ENCODE measurements around the gene PAQR5. TPM values are rescaled to one million over a fixed set of nuclear protein-coding genes. Genes with fewer than 3 reads are reported as not detected.
"Not testable (repeated sequence)": the region's sequence is repeated elsewhere in the genome, so short reads cannot be mapped to it uniquely, and the experiment has no call there.

PAQR5 gene
- total RNA-seq, 2 donors from 2014 or later = 43.6 to 55.6 TPM

DNA sequence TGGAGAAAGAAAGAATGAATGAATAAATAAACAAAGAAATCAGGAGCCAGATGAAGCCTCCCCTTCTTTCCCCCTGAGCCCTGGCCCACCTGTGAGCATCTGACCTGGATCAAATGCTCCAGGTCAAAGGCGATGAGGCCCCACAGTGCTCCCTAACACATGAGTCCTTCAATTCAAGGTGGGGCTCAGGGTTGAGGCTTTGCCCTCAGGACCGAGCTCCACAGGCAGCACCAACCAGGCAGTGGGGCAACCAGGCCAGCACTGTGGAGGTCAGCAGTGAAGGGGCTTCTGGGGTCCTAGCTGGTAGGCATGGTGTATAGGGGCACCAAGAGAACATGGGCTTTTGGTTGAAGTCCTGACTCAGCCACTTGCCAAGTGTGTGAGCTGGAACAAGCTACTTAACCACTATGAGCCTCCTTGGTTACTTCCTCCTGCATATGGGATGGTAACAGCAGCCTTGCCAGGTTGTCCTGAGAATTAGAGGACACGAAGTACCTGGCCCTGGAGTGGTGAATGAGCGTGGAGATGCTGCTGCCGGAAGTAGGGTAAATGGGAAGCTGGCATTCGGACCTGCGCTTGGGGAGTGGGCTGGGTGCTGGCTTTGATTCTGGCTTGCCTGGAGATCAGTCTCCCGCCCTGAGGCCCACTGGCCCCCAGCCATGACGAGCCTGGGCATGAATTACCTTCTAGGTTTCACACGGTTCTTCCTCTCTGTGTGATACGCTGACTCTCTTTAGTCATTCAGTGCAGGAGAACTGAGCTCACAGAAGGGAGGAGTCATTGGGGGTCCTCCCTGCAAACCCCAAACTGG is 10.0 kb upstream of the PAQR5 start:
- no peaks in the 10 kb centered on the region for H3K9me3 ChIP-seq (ENCODE audit: control insufficient read depth, low read length)
- H3K36me3 ChIP-seq (ENCODE audit: control insufficient read depth, insufficient read depth, low read length) = no peaks in the 10 kb centered on the region
- peaks cover 32% of the 10 kb centered on the region for H3K4me1 Mint-ChIP-seq
- H3K27me3 Mint-ChIP-seq (ENCODE audit: insufficient read depth) = no peaks in the 10 kb centered on the region
- TF ChIP-seq, protein P1, sequence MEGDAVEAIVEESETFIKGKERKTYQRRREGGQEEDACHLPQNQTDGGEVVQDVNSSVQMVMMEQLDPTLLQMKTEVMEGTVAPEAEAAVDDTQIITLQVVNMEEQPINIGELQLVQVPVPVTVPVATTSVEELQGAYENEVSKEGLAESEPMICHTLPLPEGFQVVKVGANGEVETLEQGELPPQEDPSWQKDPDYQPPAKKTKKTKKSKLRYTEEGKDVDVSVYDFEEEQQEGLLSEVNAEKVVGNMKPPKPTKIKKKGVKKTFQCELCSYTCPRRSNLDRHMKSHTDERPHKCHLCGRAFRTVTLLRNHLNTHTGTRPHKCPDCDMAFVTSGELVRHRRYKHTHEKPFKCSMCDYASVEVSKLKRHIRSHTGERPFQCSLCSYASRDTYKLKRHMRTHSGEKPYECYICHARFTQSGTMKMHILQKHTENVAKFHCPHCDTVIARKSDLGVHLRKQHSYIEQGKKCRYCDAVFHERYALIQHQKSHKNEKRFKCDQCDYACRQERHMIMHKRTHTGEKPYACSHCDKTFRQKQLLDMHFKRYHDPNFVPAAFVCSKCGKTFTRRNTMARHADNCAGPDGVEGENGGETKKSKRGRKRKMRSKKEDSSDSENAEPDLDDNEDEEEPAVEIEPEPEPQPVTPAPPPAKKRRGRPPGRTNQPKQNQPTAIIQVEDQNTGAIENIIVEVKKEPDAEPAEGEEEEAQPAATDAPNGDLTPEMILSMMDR (conservative IDR thresholded peaks at IDR 0.05) = no peak
- DNase-seq = peak; percentile 43
- WGBS, 2 experiments (ENCODE audit: insufficient coverage in 1 of 2, insufficient read length in 1 of 2) = 70 to 92% methylated on average over 2 to 11 of the region's 11 CpGs
- no peaks in the 10 kb centered on the region for H3K27me3 ChIP-seq (ENCODE audit: control insufficient read depth, insufficient read depth, low read length, poor library complexity, severe bottlenecking)
- peaks cover 2% of the 10 kb centered on the region for H3K36me3 Mint-ChIP-seq (ENCODE audit: low read depth)
- H3K4me3 Mint-ChIP-seq = no peak overlapping the region
- H3K9me3 Mint-ChIP-seq = no peaks in the 10 kb centered on the region
- H3K27ac ChIP-seq (ENCODE audit: low read depth, low read length) = no peak overlapping the region
- no peak overlapping the region for H3K4me3 ChIP-seq (ENCODE audit: low read length)
- no peak overlapping the region for H3K9ac ChIP-seq (ENCODE audit: extremely low read depth, low read length, poor library complexity, severe bottlenecking)
- no peak overlapping the region for H3K27ac Mint-ChIP-seq
- peaks cover 14% of the 10 kb centered on the region for H3K4me1 ChIP-seq (ENCODE audit: control insufficient read depth, insufficient read depth, low read length)

GRCh38 chr15:69289342-69290146 is 9.2 kb upstream of the PAQR5 start:
- no peaks in the 10 kb centered on the region for H3K36me3 ChIP-seq (ENCODE audit: control insufficient read depth, insufficient read depth, low read length)
- TF ChIP-seq, protein P1 (conservative IDR thresholded peaks at IDR 0.05) = no peak
- H3K27me3 ChIP-seq (ENCODE audit: control insufficient read depth, insufficient read depth, low read length, poor library complexity, severe bottlenecking) = no peaks in the 10 kb centered on the region
- peaks cover 14% of the 10 kb centered on the region for H3K4me1 ChIP-seq (ENCODE audit: control insufficient read depth, insufficient read depth, low read length)
- Mint-ChIP-seq H3K36me3 (ENCODE audit: low read depth) (peaks cover 2% of the 10 kb centered on the region), H3K4me3 (no peak overlapping the region), H3K9me3 (no peaks in the 10 kb centered on the region), H3K27me3 (ENCODE audit: insufficient read depth) (no peaks in the 10 kb centered on the region), H3K4me1 (peaks cover 32% of the 10 kb centered on the region), H3K27ac (peak overlapping the region; percentile 14)
- no peak overlapping the region for H3K9ac ChIP-seq (ENCODE audit: extremely low read depth, low read length, poor library complexity, severe bottlenecking)
- H3K27ac ChIP-seq (ENCODE audit: low read depth, low read length) = no peak overlapping the region
- peak; percentile 74 for DNase-seq
- no peaks in the 10 kb centered on the region for H3K9me3 ChIP-seq (ENCODE audit: control insufficient read depth, low read length)
- H3K4me3 ChIP-seq (ENCODE audit: low read length) = no peak overlapping the region
- 51 to 71% methylated on average over 5 to 8 of the region's 8 CpGs for WGBS, 2 experiments (ENCODE audit: insufficient coverage in 1 of 2, insufficient read length in 1 of 2)

DNA sequence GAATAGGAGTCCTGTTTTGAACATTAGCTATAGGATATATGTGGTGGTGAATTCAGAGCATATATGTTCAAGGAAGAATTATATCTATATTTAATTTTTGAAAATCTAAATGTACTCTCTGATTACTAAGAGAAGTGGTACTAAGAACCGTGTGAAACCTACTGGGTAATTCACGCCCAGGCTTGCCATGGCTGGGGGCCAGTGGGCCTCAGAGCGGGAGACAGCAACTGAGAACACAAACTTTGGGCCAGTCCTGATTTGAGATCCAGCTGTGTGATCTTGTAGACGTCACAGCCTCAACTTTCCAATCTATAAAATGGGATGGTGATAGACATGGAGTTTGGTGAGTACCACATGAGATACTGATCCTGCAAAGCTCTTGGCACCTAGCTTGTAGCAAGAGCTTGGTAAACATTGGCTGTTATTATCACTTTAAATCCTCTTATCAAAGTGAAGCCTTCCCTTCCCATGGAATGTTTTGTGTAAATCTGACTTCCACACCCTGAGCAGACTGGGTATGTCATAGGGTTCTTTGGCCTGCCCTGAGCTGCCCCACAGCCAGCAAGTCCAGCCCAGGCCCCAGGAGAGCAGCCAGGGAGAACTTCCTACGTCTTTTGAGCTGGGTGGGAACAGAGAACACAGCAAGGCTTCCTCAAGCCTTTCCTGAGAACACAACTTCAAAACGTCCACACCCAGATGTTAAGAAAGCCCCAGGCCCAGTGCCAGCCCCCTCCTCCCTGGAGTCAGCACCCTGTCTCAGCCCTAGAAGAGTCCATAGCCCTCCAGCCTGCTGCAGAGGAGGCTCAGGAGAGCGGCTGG is 8.2 kb upstream of the PAQR5 start:
- Histone ChIP-seq H3K4me3 (ENCODE audit: low read length) (no peak overlapping the region), H3K9me3 (ENCODE audit: control insufficient read depth, low read length) (no peaks in the 10 kb centered on the region), H3K27ac (ENCODE audit: low read depth, low read length) (no peak overlapping the region), H3K9ac (ENCODE audit: extremely low read depth, low read length, poor library complexity, severe bottlenecking) (peak overlapping the region; percentile 54), H3K36me3 (ENCODE audit: control insufficient read depth, insufficient read depth, low read length) (no peaks in the 10 kb centered on the region), H3K4me1 (ENCODE audit: control insufficient read depth, insufficient read depth, low read length) (peaks cover 14% of the 10 kb centered on the region), H3K27me3 (ENCODE audit: control insufficient read depth, insufficient read depth, low read length, poor library complexity, severe bottlenecking) (no peaks in the 10 kb centered on the region)
- Mint-ChIP-seq H3K36me3 (ENCODE audit: low read depth) (peaks cover 2% of the 10 kb centered on the region), H3K4me1 (peaks cover 32% of the 10 kb centered on the region), H3K27ac (peak overlapping the region; percentile 93), H3K4me3 (no peak overlapping the region), H3K9me3 (peaks cover 4% of the 10 kb centered on the region), H3K27me3 (ENCODE audit: insufficient read depth) (peaks cover 8% of the 10 kb centered on the region)
- DNase-seq = peak; percentile 61
- TF ChIP-seq, protein P1 (conservative IDR thresholded peaks at IDR 0.05) = no peak
- 76 to 96% methylated on average over 3 to 7 of the region's 7 CpGs for WGBS, 2 experiments (ENCODE audit: insufficient coverage in 1 of 2, insufficient read length in 1 of 2)

DNA sequence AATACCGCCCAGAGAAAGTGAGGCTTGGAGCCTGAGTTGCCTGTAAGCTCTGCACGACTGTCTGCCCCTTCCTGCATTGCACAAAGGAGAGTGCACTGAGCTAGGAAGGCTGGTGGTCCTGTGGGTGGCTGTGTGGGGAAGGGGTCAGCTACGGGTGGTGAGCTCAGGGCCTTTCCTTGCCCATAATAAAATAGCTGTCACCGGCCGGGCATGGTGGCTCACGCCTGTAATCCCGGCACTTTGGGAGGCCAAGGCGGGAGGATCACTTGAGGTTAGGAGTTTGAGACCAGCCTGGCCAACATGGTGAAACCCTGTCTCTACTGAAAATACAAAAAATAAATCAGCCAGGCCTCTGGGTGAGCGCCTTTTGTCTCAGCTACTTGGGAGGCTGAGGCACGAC is 7.1 kb upstream of the PAQR5 start:
- peaks cover 38% of the 10 kb centered on the region for H3K4me1 Mint-ChIP-seq
- not testable (repeated sequence) for H3K27me3 ChIP-seq (ENCODE audit: control insufficient read depth, insufficient read depth, low read length, poor library complexity, severe bottlenecking); H3K9me3 ChIP-seq (ENCODE audit: control insufficient read depth, low read length); H3K4me3 ChIP-seq (ENCODE audit: low read length); H3K36me3 ChIP-seq (ENCODE audit: control insufficient read depth, insufficient read depth, low read length); H3K36me3 Mint-ChIP-seq (ENCODE audit: low read depth); H3K9me3 Mint-ChIP-seq; H3K9ac ChIP-seq (ENCODE audit: extremely low read depth, low read length, poor library complexity, severe bottlenecking); H3K27ac ChIP-seq (ENCODE audit: low read depth, low read length); H3K4me3 Mint-ChIP-seq
- H3K4me1 ChIP-seq (ENCODE audit: control insufficient read depth, insufficient read depth, low read length) = peaks cover 14% of the 10 kb centered on the region
- WGBS, 2 experiments (ENCODE audit: insufficient coverage in 1 of 2, insufficient read length in 1 of 2) = 89% methylated on average over 7 to 10 of the region's 10 CpGs
- peak overlapping the region; percentile 93 for H3K27ac Mint-ChIP-seq
- H3K27me3 Mint-ChIP-seq (ENCODE audit: insufficient read depth) = peaks cover 17% of the 10 kb centered on the region
- DNase-seq = peak; percentile 31
